ENCODE measurements around the gene PTPRM. TPM values are rescaled to one million over a fixed set of nuclear protein-coding genes. Genes with fewer than 3 reads are reported as not detected.

The PTPRM gene
- total and polyA plus RNA-seq, 2 donors (not counting 3 experiments of a cell fraction or from before 2014, with no cell fraction given), result 37.4 to 43.7 TPM

DNA sequence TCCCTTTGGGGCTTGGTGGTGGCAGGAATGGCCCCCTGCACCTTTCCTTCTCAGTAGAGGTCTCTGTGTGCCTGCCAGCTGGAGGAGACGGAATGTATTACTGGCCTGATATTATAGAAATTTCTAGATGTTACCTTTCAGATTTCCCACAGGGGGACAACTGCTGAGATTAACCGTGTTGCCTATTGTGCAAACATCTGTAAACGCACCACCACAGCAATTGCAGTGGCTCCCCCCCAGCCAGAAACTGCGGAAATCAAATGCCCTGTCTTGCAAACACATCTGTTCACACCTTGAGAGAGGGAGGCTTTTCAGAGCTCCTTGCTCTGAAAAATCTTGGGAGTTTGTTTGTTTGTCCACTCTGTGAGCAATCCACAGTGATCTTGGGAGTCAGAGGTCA, 772.1 kb downstream of the PTPRM start:
- dilution Hi-C loops (cut with MboI; ENCODE audit: extremely low pct_ligation_motif_present, low sequenced_read_pairs) (no loop called here), intact Hi-C loops (cut with micrococcal nuclease) (no loop called here)
- Histone ChIP-seq H3K9me3 (replicated peaks; ENCODE audit: control insufficient read depth, insufficient read depth, low read length) (no peaks in the 10 kb centered on the region), H3K79me2 (ENCODE audit: control insufficient read depth, insufficient read depth, low read length) (no peaks in the 10 kb centered on the region), H3K4me3 (replicated peaks in 1 of 3; ENCODE audit: insufficient read depth in 1 of 3, low read depth in 1 of 3, low read length in 3 of 3) (no peak overlapping the region), H4K20me1 (replicated peaks; ENCODE audit: control insufficient read depth, extremely low read depth, insufficient read depth, low read length) (no peaks in the 10 kb centered on the region), H3K36me3 (ENCODE audit: control insufficient read depth in 2 of 2, extremely low read depth in 1 of 2, insufficient read depth in 2 of 2, low read length in 2 of 2) (no peaks in the 10 kb centered on the region), H3K27ac (ENCODE audit: insufficient read depth, low read depth, low read length) (no peak overlapping the region), H3K4me2 (ENCODE audit: insufficient read depth, low read length) (no peak overlapping the region), H3K27me3 (ENCODE audit: control insufficient read depth in 2 of 2, insufficient read depth in 2 of 2, low read length in 2 of 2) (no peaks in the 10 kb centered on the region), H3K4me1 (ENCODE audit: control insufficient read depth, extremely low read depth, insufficient read depth, low read length) (no peaks in the 10 kb centered on the region), H3K9ac (replicated peaks; ENCODE audit: extremely low read depth, insufficient read depth, low read length) (no peak overlapping the region), H2AFZ (ENCODE audit: low read depth, low read length) (no peak overlapping the region), H3K9me1 (replicated peaks; ENCODE audit: control insufficient read depth, extremely low read depth, insufficient read depth, low read length) (no peaks in the 10 kb centered on the region)
- BruUV-seq (replicated peaks), result no TSS peak
- ChIA-PET POLR2A (no interaction called here), CTCF (interaction anchor here (0.8 kb wide), 1 partner anchor 15 kb away, joined by 3 read pairs; no protein-coding TSS in a partner anchor)
- FAIRE-seq, result no peak
- no peak for DNase-seq (ENCODE audit: low read depth, low spot score)
- TF ChIP-seq FOS (IDR thresholded peaks at IDR 0.05; ENCODE audit: borderline replicate concordance, insufficient read depth, low read length), result no peak
- no peak for TF ChIP-seq MYC (IDR thresholded peaks at IDR 0.05; ENCODE audit: low read depth, low read length)
- TF ChIP-seq POLR2AphosphoS5 (IDR thresholded peaks at IDR 0.05; ENCODE audit: insufficient read depth, low read depth, low read length), result no peak

- H3K9me1 ChIP-seq (replicated peaks; ENCODE audit: control insufficient read depth, extremely low read depth, insufficient read depth, low read length), result no peaks in the 10 kb centered on the region
- FAIRE-seq (no peak), DNase-seq (ENCODE audit: low read depth, low spot score) (no peak)
- no peaks in the 10 kb centered on the region for H3K4me1 ChIP-seq (ENCODE audit: control insufficient read depth, extremely low read depth, insufficient read depth, low read length)
- TF ChIP-seq JUN (IDR thresholded peaks at IDR 0.05; ENCODE audit: borderline replicate concordance, insufficient read depth, insufficient read length, low read depth) (no peak), GATA2 (IDR thresholded peaks at IDR 0.05; ENCODE audit: insufficient read depth, insufficient read length, low read depth, low read length) (no peak), FOS (IDR thresholded peaks at IDR 0.05; ENCODE audit: borderline replicate concordance, insufficient read depth, low read length) (no peak), CTCF (IDR thresholded peaks at IDR 0.05; ENCODE audit: extremely low read depth in 1 of 2, insufficient read depth in 1 of 2, low read depth in 1 of 2, low read length in 2 of 2) (no peak), EZH2 (IDR thresholded peaks at IDR 0.05; ENCODE audit: borderline replicate concordance, low read depth, low read length, severe bottlenecking) (no peak), POLR2A (IDR thresholded peaks at IDR 0.05; ENCODE audit: low read depth, low read length) (no peak), MYC (IDR thresholded peaks at IDR 0.05; ENCODE audit: low read depth, low read length) (no peak), POLR2AphosphoS5 (IDR thresholded peaks at IDR 0.05; ENCODE audit: insufficient read depth, low read depth, low read length) (no peak)
- TF ChIP-seq, protein P1, sequence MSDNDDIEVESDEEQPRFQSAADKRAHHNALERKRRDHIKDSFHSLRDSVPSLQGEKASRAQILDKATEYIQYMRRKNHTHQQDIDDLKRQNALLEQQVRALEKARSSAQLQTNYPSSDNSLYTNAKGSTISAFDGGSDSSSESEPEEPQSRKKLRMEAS (IDR thresholded peaks at IDR 0.05; ENCODE audit: insufficient read depth, insufficient read length), result no peak
- no TSS peak for BruUV-seq (replicated peaks)
- CTCF ChIA-PET, result interaction anchor here (0.8 kb wide), 1 partner anchor 14 kb away, joined by 3 read pairs; no protein-coding TSS in a partner anchor
- H3K79me2 ChIP-seq (ENCODE audit: control insufficient read depth, insufficient read depth, low read length), result no peaks in the 10 kb centered on the region
- H4K20me1 ChIP-seq (replicated peaks; ENCODE audit: control insufficient read depth, extremely low read depth, insufficient read depth, low read length), result no peaks in the 10 kb centered on the region
- H3K9ac ChIP-seq (replicated peaks; ENCODE audit: extremely low read depth, insufficient read depth, low read length), result no peak overlapping the region
- H3K36me3 ChIP-seq (ENCODE audit: control insufficient read depth in 2 of 2, extremely low read depth in 1 of 2, insufficient read depth in 2 of 2, low read length in 2 of 2), result no peaks in the 10 kb centered on the region
- no peaks in the 10 kb centered on the region for H3K27me3 ChIP-seq (ENCODE audit: control insufficient read depth in 2 of 2, insufficient read depth in 2 of 2, low read length in 2 of 2)
- no peak overlapping the region for H3K27ac ChIP-seq (ENCODE audit: insufficient read depth, low read depth, low read length)
- no peak overlapping the region for H3K4me2 ChIP-seq (ENCODE audit: insufficient read depth, low read length)
- POLR2A ChIA-PET, result no interaction called here
- dilution Hi-C loops (cut with MboI; ENCODE audit: extremely low pct_ligation_motif_present, low sequenced_read_pairs), result no loop called here
- H2AFZ ChIP-seq (ENCODE audit: low read depth, low read length), result no peak overlapping the region
- H3K9me3 ChIP-seq (replicated peaks; ENCODE audit: control insufficient read depth, insufficient read depth, low read length), result no peaks in the 10 kb centered on the region
- intact Hi-C loops (cut with micrococcal nuclease), result no loop called here
- H3K4me3 ChIP-seq (replicated peaks in 1 of 3; ENCODE audit: insufficient read depth in 1 of 3, low read depth in 1 of 3, low read length in 3 of 3), result no peak overlapping the region
These were observed 772.8 kb downstream of the PTPRM start for GRCh38 chr18:8339952-8340351.

Measured in endothelial cell of umbilical vein (primary cell).